Neural cell (in vitro differentiated cells): ENCODE measurements around the gene EEF1AKMT2. TPM values are rescaled to one million over a fixed set of nuclear protein-coding genes. Genes with fewer than 3 reads are reported as not detected.

ENCODE experiments used
- H2AFZ ChIP-seq: fragments of 200-600, 300-800 bp; sonication (generic), shearing (Covaris generic); 2 replicates; pipeline ENCODE4 v1.6.0; 2014; ENCODE audit warnings: low read depth, mild to moderate bottlenecking, antibody characterized with exemption, low read length, moderate library complexity
- H3F3A ChIP-seq: fragments of 200-600 bp; shearing (Covaris generic); 2 replicates; pipeline ENCODE4 v1.6.1; 2016; ENCODE audit warnings: mild to moderate bottlenecking, moderate library complexity, mixed read lengths, antibody characterized with exemption, low read length; ENCODE audit not compliant: insufficient read depth, poor library complexity, severe bottlenecking
- H3K27ac ChIP-seq: fragments of 200-600, 300-800 bp; sonication (generic), shearing (Covaris generic); 2 replicates; pipeline ENCODE4 v1.5.1; 2014; ENCODE audit warnings: mild to moderate bottlenecking, low read length, moderate library complexity
- H3K27me3 ChIP-seq: fragments of 300-800, 200-600 bp; sonication (generic), shearing (Covaris generic); 2 replicates; pipeline ENCODE4 v1.6.0; 2014; ENCODE audit warnings: mild to moderate bottlenecking, low read depth, low read length, moderate library complexity; ENCODE audit not compliant: insufficient read depth
- H3K36me3 ChIP-seq: fragments of 300-800, 200-600 bp; sonication (generic), shearing (Covaris generic); 2 replicates; pipeline ENCODE4 v1.5.1; 2014; ENCODE audit warnings: mild to moderate bottlenecking, antibody characterized with exemption, low read length, moderate library complexity; ENCODE audit not compliant: insufficient read depth
- H3K4me2 ChIP-seq: fragments of 300-800, 200-600 bp; sonication (generic), shearing (Covaris generic); 2 replicates; pipeline ENCODE4 v1.6.0; 2014; ENCODE audit warnings: mild to moderate bottlenecking, low read length
- H3K4me3 ChIP-seq: fragments of 300-800, 200-600 bp; sonication (generic), shearing (Covaris generic); 2 replicates; pipeline ENCODE4 v1.5.1; 2014; ENCODE audit warnings: mild to moderate bottlenecking, low read length, moderate library complexity
- H3K79me2 ChIP-seq: fragments of 200-600 bp; shearing (Covaris generic); replicated peaks from 2 replicates; pipeline ENCODE4 v1.6.0; 2014; ENCODE audit warnings: mild to moderate bottlenecking, low read length, moderate library complexity; ENCODE audit not compliant: insufficient read depth
- H3K9ac ChIP-seq: fragments of 300-800, 200-600 bp; sonication (generic), shearing (Covaris generic); 2 replicates; pipeline ENCODE4 v1.6.1; 2016; ENCODE audit warnings: mild to moderate bottlenecking, low read length, mixed read lengths
- H3K9me2 ChIP-seq: fragments of 200-600 bp; shearing (Covaris generic); 2 replicates; pipeline ENCODE4 v1.6.1; 2016; ENCODE audit warnings: mild to moderate bottlenecking, low read length, mixed read lengths; ENCODE audit not compliant: insufficient read depth
- H3K9me3 ChIP-seq: fragments of 200-600, 300-800 bp; sonication (generic), shearing (Covaris generic); 2 replicates; pipeline ENCODE4 v1.6.1; 2016; ENCODE audit warnings: mild to moderate bottlenecking, mixed run types, low read length, moderate library complexity, mixed read lengths
- H4K20me1 ChIP-seq: fragments of 200-600 bp; shearing (Covaris generic); 2 replicates; pipeline ENCODE4 v1.6.1; 2016; ENCODE audit warnings: mild to moderate bottlenecking, mixed run types; ENCODE audit not compliant: insufficient read depth
- EP300 ChIP-seq: fragments of 450-650 bp; conservative IDR thresholded peaks from 2 replicates; pipeline ENCODE4 v1.6.1; 2014; ENCODE audit warnings: antibody characterized with exemption, mild to moderate bottlenecking, moderate library complexity; ENCODE audit not compliant: poor library complexity, severe bottlenecking
- EZH2 ChIP-seq: fragments of 200-600, 300-800 bp; shearing (Covaris generic), sonication (generic); IDR thresholded peaks from 2 replicates; pipeline ENCODE4 v1.6.1; 2014; ENCODE audit warnings: antibody characterized with exemption, low read length, borderline replicate concordance, mild to moderate bottlenecking; ENCODE audit not compliant: insufficient read depth, poor library complexity, severe bottlenecking
- MXI1 ChIP-seq: fragments of 450-650 bp; conservative IDR thresholded peaks from 2 replicates; pipeline ENCODE4 v1.6.1; 2014; ENCODE audit warnings: antibody characterized with exemption, mild to moderate bottlenecking; ENCODE audit not compliant: poor library complexity, severe bottlenecking
- POLR2AphosphoS5 ChIP-seq: IDR thresholded peaks from 2 replicates; pipeline ENCODE4 v1.6.1; 2012
- RAD21 ChIP-seq: fragments of 450-650 bp; conservative IDR thresholded peaks from 2 replicates; pipeline ENCODE4 v1.6.1; 2014; ENCODE audit warnings: antibody characterized with exemption, mild to moderate bottlenecking, moderate library complexity
- REST ChIP-seq: IDR thresholded peaks from 2 replicates; pipeline ENCODE4 v1.6.1; 2012; ENCODE audit warnings: borderline replicate concordance
- SMC3 ChIP-seq: fragments of 450-650 bp; conservative IDR thresholded peaks from 2 replicates; pipeline ENCODE4 v1.6.1; 2014; ENCODE audit warnings: antibody characterized with exemption, mild to moderate bottlenecking, moderate library complexity; ENCODE audit not compliant: poor library complexity
- TAF1 ChIP-seq: IDR thresholded peaks from 2 replicates; pipeline ENCODE4 v1.6.1; 2012; ENCODE audit warnings: low read depth
- polyA plus RNA-seq: library from polyadenylated mRNA; depleted of rRNA; stranded (reverse); fragments of >200 nt; gene quantifications from 2 replicates; pipeline ENCODE4 v1.2.3, GENCODE V29; 2014
- TF ChIP-seq, protein P1 (sequence below): fragments of 450-650 bp; IDR thresholded peaks from 2 replicates; pipeline ENCODE4 v1.5.1; 2014; ENCODE audit warnings: antibody characterized with exemption, mild to moderate bottlenecking, moderate library complexity; ENCODE audit not compliant: poor library complexity, severe bottlenecking

Gene EEF1AKMT2
- polyA plus RNA-seq, 1 donor from 2014 or later, result 63.7 TPM

- Histone ChIP-seq H3K36me3 (no peaks in the 10 kb centered on the region), H3K27me3 (no peaks in the 10 kb centered on the region), H3K4me3 (no peak overlapping the region), H3K9me2 (no peaks in the 10 kb centered on the region), H2AFZ (no peak overlapping the region), H3K79me2 (peaks cover 29% of the 10 kb centered on the region), H3K9ac (no peak overlapping the region), H3K27ac (no peak overlapping the region), H3K4me2 (no peak overlapping the region), H3F3A (no peaks in the 10 kb centered on the region), H3K9me3 (no peaks in the 10 kb centered on the region), H4K20me1 (no peaks in the 10 kb centered on the region)
- TF ChIP-seq, protein P1, sequence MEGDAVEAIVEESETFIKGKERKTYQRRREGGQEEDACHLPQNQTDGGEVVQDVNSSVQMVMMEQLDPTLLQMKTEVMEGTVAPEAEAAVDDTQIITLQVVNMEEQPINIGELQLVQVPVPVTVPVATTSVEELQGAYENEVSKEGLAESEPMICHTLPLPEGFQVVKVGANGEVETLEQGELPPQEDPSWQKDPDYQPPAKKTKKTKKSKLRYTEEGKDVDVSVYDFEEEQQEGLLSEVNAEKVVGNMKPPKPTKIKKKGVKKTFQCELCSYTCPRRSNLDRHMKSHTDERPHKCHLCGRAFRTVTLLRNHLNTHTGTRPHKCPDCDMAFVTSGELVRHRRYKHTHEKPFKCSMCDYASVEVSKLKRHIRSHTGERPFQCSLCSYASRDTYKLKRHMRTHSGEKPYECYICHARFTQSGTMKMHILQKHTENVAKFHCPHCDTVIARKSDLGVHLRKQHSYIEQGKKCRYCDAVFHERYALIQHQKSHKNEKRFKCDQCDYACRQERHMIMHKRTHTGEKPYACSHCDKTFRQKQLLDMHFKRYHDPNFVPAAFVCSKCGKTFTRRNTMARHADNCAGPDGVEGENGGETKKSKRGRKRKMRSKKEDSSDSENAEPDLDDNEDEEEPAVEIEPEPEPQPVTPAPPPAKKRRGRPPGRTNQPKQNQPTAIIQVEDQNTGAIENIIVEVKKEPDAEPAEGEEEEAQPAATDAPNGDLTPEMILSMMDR, result no peak
- TF ChIP-seq RAD21, result no peak
- no peak for TF ChIP-seq MXI1
- TF ChIP-seq TAF1, result no peak
- TF ChIP-seq SMC3, result no peak
- TF ChIP-seq POLR2AphosphoS5, result no peak
- TF ChIP-seq EP300, result no peak
- TF ChIP-seq REST, result no peak
Observed at GRCh38 chr10:124715439-124715838, 76.2 kb downstream of the EEF1AKMT2 start.

DNA sequence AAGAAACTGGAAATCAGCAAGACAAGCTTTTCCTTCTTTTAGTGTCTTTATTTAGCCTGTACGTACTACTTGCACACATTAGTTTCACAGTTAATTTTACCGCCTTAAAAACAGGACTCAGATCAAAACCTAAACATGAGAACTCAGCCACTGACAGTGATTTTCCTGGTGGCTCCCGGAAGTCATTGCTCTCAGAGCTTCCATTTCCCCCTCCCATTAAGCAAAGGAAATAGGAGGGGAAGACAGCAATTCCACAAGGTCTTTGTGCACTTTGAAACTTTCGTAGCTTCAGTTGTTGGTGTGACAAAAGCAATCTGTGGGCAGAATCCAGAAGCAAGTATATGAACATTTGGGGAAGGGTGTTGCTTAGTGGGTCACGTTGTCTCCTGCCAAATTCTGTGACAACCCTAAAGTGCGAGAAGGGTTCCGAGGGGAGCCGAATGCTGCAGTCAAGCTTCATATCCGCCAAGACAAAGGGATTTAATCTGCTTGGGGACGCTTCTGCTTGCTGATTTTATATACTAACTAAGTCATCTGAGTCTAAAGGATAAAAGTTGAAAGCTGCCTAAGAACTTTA is 77.9 kb downstream of the EEF1AKMT2 start:
- Histone ChIP-seq H3K4me2 (no peak overlapping the region), H3K36me3 (no peaks in the 10 kb centered on the region), H3K9me3 (no peaks in the 10 kb centered on the region), H3K4me3 (no peak overlapping the region), H3F3A (no peaks in the 10 kb centered on the region), H3K27ac (no peak overlapping the region), H2AFZ (no peak overlapping the region), H3K27me3 (no peaks in the 10 kb centered on the region), H4K20me1 (peaks cover 2% of the 10 kb centered on the region), H3K9ac (no peak overlapping the region), H3K9me2 (no peaks in the 10 kb centered on the region), H3K79me2 (peaks cover 26% of the 10 kb centered on the region)
- TF ChIP-seq RAD21 (no peak), EZH2 (no peak), POLR2AphosphoS5 (no peak), TAF1 (no peak), REST (no peak), SMC3 (no peak), MXI1 (no peak), EP300 (no peak)
- TF ChIP-seq, protein P1, result no peak
